GM21528 (cell line): Measurements from ENCODE around the gene DGCR2.
"Not testable (repeated sequence)": the region's sequence is repeated elsewhere in the genome, so short reads cannot be mapped to it uniquely, and the experiment has no call there.

Source experiments
- ATAC-seq: cut with Tn5 transposase; IDR thresholded peaks from one replicate; pipeline ENCODE4 v1.9.1; 2021; ENCODE audit warnings: mild to moderate bottlenecking, moderate library complexity; ENCODE audit not compliant: unreplicated experiment, low FRiP score

Gene DGCR2

GRCh38 chr22:19016081-19016766 lies 106.0 kb downstream of the DGCR2 start:
- no peak for ATAC-seq

- ATAC-seq = no peak
These were observed 107.3 kb downstream of the DGCR2 start for GRCh38 chr22:19014886-19015285.

- ATAC-seq = not testable (repeated sequence)
These were observed 108.2 kb downstream of the DGCR2 start for GRCh38 chr22:19013881-19014598.

- ATAC-seq = not testable (repeated sequence)
These were observed 108.8 kb downstream of the DGCR2 start for GRCh38 chr22:19013411-19013810.

GRCh38 chr22:19012308-19012986 lies 109.8 kb downstream of the DGCR2 start:
- no peak for ATAC-seq

GRCh38 chr22:19011611-19012010 lies 110.6 kb downstream of the DGCR2 start:
- not testable (repeated sequence) for ATAC-seq

GRCh38 chr22:19011075-19011474 lies 111.1 kb downstream of the DGCR2 start:
- no peak for ATAC-seq

- ATAC-seq = no peak
These were observed 116.3 kb downstream of the DGCR2 start for GRCh38 chr22:19005905-19006304.

- ATAC-seq = no peak
These were observed 117.7 kb downstream of the DGCR2 start for GRCh38 chr22:19004471-19004870.

GRCh38 chr22:19003508-19003907 lies 118.7 kb downstream of the DGCR2 start:
- ATAC-seq = no peak

GRCh38 chr22:19002684-19003038 lies 119.6 kb downstream of the DGCR2 start:
- no peak for ATAC-seq

GRCh38 chr22:19001204-19001603 lies 121.0 kb downstream of the DGCR2 start:
- ATAC-seq = no peak

GRCh38 chr22:19000106-19000505 lies 122.1 kb downstream of the DGCR2 start:
- not testable (repeated sequence) for ATAC-seq

- ATAC-seq = no peak
These were observed 122.8 kb downstream of the DGCR2 start for GRCh38 chr22:18999416-18999815.

- no peak for ATAC-seq
These were observed 123.2 kb downstream of the DGCR2 start for GRCh38 chr22:18999008-18999407.

GRCh38 chr22:18997925-18998315 lies 124.3 kb downstream of the DGCR2 start:
- no peak for ATAC-seq

GRCh38 chr22:18997306-18997924 lies 124.8 kb downstream of the DGCR2 start:
- ATAC-seq = no peak

GRCh38 chr22:18996376-18996900 lies 125.8 kb downstream of the DGCR2 start:
- ATAC-seq = no peak

GRCh38 chr22:18995327-18995711 lies 126.9 kb downstream of the DGCR2 start:
- ATAC-seq = no peak

- ATAC-seq = no peak
These were observed 127.4 kb downstream of the DGCR2 start for GRCh38 chr22:18994701-18995326.
